HepG2 (cell line): Measurements from ENCODE around the gene DBN1. TPM values are rescaled to one million over a fixed set of nuclear protein-coding genes. Genes with fewer than 3 reads are reported as not detected.

Source experiments
- CBX5 ChIP-seq: sonication (generic); formaldehyde crosslinking; IDR thresholded peaks from 2 replicates; pipeline ENCODE4 v1.4.0; 2020; ENCODE audit warnings: missing genetic modification reagents, borderline replicate concordance
- IRF2 ChIP-seq: IDR thresholded peaks from 2 replicates; pipeline ENCODE4 v1.6.1; 2018; ENCODE audit warnings: missing genetic modification reagents, missing compliant biosample characterization
- ISL2 ChIP-seq: sonication (generic); formaldehyde crosslinking; IDR thresholded peaks from 2 replicates; pipeline ENCODE4 v1.5.0; 2020; ENCODE audit warnings: missing genetic modification reagents
- MAF1 ChIP-seq: sonication (generic); formaldehyde crosslinking; IDR thresholded peaks from 2 replicates; pipeline ENCODE4 v1.5.0; 2020; ENCODE audit warnings: missing genetic modification reagents, borderline replicate concordance
- PHB2 ChIP-seq: fragments of 450-650 bp; IDR thresholded peaks from 2 replicates; pipeline ENCODE4 v1.6.1; 2018; ENCODE audit not compliant: partially characterized antibody
- RFXAP ChIP-seq: sonication (generic); formaldehyde crosslinking; IDR thresholded peaks from 2 replicates; pipeline ENCODE4 v1.4.0; 2020; ENCODE audit warnings: missing genetic modification reagents, borderline replicate concordance
- RXRB ChIP-seq: IDR thresholded peaks from 2 replicates; pipeline ENCODE4 v1.6.1; 2016; ENCODE audit warnings: borderline replicate concordance, missing genetic modification reagents, missing compliant biosample characterization
- SATB2 ChIP-seq: sonication (generic); formaldehyde crosslinking; IDR thresholded peaks from 2 replicates; pipeline ENCODE4 v1.5.0; 2020; ENCODE audit warnings: missing genetic modification reagents
- SP1 ChIP-seq, 2 experiments: fragments of 450-650 bp in 1 of 2; sonication (generic) in 1 of 2; formaldehyde crosslinking in 1 of 2; IDR thresholded peaks; 2 replicates each; pipeline versions ENCODE4 v1.4.0 to v1.6.1; 2016 to 2020; ENCODE audit warnings: missing genetic modification reagents in 1 of 2
- THYN1 ChIP-seq: sonication (generic); formaldehyde crosslinking; IDR thresholded peaks from 2 replicates; pipeline ENCODE4 v1.8.1; 2023; ENCODE audit warnings: low read depth, mild to moderate bottlenecking, moderate library complexity, missing genetic modification reagents, borderline replicate concordance
- ZNF329 ChIP-seq: sonication (generic); formaldehyde crosslinking; IDR thresholded peaks from 2 replicates; pipeline ENCODE4 v1.9.0; 2021; ENCODE audit warnings: low read depth, mild to moderate bottlenecking, missing genetic modification reagents
- ZNF709 ChIP-seq: sonication (generic); formaldehyde crosslinking; IDR thresholded peaks from 2 replicates; pipeline ENCODE4 v1.5.0; 2020; ENCODE audit warnings: mild to moderate bottlenecking, missing genetic modification reagents
- ZSCAN12 ChIP-seq: sonication (generic); formaldehyde crosslinking; IDR thresholded peaks from 2 replicates; pipeline ENCODE4 v1.9.0; 2021; ENCODE audit warnings: mild to moderate bottlenecking, missing genetic modification reagents
- polyA plus RNA-seq, 8 experiments: library from polyadenylated mRNA; depleted of rRNA in 3 of 8; stranded (reverse) in 7 of 8; unstranded in 1 of 8; fragments of >200 nt; fragmentation: Illumina TruSeq in 4 of 8; extraction: Trizol in 4 of 8; gene quantifications; 2 replicates each; pipeline versions ENCODE4 v1.2.1 to v1.2.3, GENCODE V29; 2011 to 2016; ENCODE audit warnings: low read depth in 4 of 8, missing spikeins in 1 of 8, mixed read lengths in 1 of 8; ENCODE audit not compliant: insufficient read depth in 1 of 8
- total RNA-seq, 5 experiments: library from RNA; depleted of rRNA; stranded (reverse); fragments of >200 nt; fragmentation: Illumina TruSeq; extraction: Trizol; gene quantifications; 2 replicates each; pipeline ENCODE4 v1.2.3, GENCODE V29; 2016; ENCODE audit warnings: low read depth in 1 of 5
- TF ChIP-seq, protein P1 (sequence below): sonication (generic); formaldehyde crosslinking; IDR thresholded peaks from 2 replicates; pipeline ENCODE4 v1.5.1; 2020; ENCODE audit warnings: missing genetic modification reagents, mild to moderate bottlenecking, borderline replicate concordance
- TF ChIP-seq, protein P2 (sequence below): fragments of 450-650 bp; IDR thresholded peaks from 2 replicates; pipeline ENCODE4 v1.6.1; 2017; ENCODE audit warnings: mild to moderate bottlenecking
- TF ChIP-seq, protein P3 (sequence below): sonication (generic); formaldehyde crosslinking; IDR thresholded peaks from 2 replicates; pipeline ENCODE4 v1.4.0; 2020; ENCODE audit warnings: missing genetic modification reagents
- TF ChIP-seq, protein P4 (sequence below): sonication (generic); IDR thresholded peaks from 2 replicates; pipeline ENCODE4 v1.6.1; 2016; ENCODE audit warnings: low read depth, borderline replicate concordance

Gene DBN1
- total and polyA plus RNA-seq, 2 of the 13 experiments (the other 11 are each of a cell fraction or from before 2014, with no cell fraction given) = 27.0 to 37.3 TPM

DNA sequence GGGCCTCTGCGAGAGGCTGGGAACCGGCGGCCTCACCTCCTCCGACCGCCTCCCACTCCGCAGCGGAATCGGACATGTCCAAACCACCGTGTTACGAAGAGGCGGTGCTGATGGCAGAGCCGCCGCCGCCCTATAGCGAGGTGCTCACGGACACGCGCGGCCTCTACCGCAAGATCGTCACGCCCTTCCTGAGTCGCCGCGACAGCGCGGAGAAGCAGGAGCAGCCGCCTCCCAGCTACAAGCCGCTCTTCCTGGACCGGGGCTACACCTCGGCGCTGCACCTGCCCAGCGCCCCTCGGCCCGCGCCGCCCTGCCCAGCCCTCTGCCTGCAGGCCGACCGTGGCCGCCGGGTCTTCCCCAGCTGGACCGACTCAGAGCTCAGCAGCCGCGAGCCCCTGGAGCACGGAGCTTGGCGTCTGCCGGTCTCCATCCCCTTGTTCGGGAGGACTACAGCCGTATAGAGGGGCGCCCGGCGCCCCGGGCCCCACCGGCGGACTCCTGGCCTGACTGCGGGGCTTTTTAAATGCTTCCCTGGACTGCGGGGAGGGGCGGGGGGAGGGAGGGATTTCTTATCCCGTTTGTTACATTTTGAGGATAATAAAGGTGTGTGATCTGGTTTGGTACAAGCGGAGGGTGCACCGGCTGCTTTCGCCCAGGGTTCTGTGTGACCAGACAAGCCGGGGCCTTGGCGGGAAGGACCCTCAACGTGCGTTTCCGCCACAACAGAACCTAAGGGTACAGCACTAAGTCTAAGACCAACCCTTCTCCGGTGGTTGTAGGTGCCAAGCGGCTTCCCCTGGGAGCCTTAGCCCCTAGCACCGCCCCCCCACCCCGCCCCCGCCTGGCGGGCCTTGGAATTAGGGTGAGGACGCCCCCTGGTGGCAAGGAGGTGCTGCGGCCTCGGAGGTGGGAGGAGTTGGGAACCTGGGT, 17.5 kb downstream of the DBN1 start (continued):
- TF ChIP-seq MAF1 (CRISPR knock-in tag) (no peak), IRF2 (CRISPR knock-in tag) (no peak), CBX5 (CRISPR knock-in tag) (peak; percentile 10; the same call in 1 of the 2 replicates), ZNF709 (peak; percentile 73), PHB2 (no peak), SATB2 (CRISPR knock-in tag) (no peak), ZSCAN12 (CRISPR knock-in tag) (no peak), RFXAP (CRISPR knock-in tag) (no peak), THYN1 (CRISPR knock-in tag) (no peak), ISL2 (CRISPR knock-in tag) (0 out of 2 replicates have a peak, but pooled peaks have one; percentile 7), ZNF329 (no peak), SP1 (IDR thresholded peaks at IDR 0.05) (no peak), SP1 (CRISPR knock-in tag; IDR thresholded peaks at IDR 0.05) (no peak; the same call in none of the 2 replicates), RXRB (CRISPR knock-in tag) (no peak)
- TF ChIP-seq, protein P1, sequence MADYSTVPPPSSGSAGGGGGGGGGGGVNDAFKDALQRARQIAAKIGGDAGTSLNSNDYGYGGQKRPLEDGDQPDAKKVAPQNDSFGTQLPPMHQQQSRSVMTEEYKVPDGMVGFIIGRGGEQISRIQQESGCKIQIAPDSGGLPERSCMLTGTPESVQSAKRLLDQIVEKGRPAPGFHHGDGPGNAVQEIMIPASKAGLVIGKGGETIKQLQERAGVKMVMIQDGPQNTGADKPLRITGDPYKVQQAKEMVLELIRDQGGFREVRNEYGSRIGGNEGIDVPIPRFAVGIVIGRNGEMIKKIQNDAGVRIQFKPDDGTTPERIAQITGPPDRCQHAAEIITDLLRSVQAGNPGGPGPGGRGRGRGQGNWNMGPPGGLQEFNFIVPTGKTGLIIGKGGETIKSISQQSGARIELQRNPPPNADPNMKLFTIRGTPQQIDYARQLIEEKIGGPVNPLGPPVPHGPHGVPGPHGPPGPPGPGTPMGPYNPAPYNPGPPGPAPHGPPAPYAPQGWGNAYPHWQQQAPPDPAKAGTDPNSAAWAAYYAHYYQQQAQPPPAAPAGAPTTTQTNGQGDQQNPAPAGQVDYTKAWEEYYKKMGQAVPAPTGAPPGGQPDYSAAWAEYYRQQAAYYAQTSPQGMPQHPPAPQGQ (CRISPR knock-in tag) = no peak
- TF ChIP-seq, protein P2, sequence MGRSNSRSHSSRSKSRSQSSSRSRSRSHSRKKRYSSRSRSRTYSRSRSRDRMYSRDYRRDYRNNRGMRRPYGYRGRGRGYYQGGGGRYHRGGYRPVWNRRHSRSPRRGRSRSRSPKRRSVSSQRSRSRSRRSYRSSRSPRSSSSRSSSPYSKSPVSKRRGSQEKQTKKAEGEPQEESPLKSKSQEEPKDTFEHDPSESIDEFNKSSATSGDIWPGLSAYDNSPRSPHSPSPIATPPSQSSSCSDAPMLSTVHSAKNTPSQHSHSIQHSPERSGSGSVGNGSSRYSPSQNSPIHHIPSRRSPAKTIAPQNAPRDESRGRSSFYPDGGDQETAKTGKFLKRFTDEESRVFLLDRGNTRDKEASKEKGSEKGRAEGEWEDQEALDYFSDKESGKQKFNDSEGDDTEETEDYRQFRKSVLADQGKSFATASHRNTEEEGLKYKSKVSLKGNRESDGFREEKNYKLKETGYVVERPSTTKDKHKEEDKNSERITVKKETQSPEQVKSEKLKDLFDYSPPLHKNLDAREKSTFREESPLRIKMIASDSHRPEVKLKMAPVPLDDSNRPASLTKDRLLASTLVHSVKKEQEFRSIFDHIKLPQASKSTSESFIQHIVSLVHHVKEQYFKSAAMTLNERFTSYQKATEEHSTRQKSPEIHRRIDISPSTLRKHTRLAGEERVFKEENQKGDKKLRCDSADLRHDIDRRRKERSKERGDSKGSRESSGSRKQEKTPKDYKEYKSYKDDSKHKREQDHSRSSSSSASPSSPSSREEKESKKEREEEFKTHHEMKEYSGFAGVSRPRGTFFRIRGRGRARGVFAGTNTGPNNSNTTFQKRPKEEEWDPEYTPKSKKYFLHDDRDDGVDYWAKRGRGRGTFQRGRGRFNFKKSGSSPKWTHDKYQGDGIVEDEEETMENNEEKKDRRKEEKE = no peak
- TF ChIP-seq, protein P3, sequence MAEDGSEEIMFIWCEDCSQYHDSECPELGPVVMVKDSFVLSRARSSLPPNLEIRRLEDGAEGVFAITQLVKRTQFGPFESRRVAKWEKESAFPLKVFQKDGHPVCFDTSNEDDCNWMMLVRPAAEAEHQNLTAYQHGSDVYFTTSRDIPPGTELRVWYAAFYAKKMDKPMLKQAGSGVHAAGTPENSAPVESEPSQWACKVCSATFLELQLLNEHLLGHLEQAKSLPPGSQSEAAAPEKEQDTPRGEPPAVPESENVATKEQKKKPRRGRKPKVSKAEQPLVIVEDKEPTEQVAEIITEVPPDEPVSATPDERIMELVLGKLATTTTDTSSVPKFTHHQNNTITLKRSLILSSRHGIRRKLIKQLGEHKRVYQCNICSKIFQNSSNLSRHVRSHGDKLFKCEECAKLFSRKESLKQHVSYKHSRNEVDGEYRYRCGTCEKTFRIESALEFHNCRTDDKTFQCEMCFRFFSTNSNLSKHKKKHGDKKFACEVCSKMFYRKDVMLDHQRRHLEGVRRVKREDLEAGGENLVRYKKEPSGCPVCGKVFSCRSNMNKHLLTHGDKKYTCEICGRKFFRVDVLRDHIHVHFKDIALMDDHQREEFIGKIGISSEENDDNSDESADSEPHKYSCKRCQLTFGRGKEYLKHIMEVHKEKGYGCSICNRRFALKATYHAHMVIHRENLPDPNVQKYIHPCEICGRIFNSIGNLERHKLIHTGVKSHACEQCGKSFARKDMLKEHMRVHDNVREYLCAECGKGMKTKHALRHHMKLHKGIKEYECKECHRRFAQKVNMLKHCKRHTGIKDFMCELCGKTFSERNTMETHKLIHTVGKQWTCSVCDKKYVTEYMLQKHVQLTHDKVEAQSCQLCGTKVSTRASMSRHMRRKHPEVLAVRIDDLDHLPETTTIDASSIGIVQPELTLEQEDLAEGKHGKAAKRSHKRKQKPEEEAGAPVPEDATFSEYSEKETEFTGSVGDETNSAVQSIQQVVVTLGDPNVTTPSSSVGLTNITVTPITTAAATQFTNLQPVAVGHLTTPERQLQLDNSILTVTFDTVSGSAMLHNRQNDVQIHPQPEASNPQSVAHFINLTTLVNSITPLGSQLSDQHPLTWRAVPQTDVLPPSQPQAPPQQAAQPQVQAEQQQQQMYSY (CRISPR knock-in tag) = no peak
- TF ChIP-seq, protein P4, sequence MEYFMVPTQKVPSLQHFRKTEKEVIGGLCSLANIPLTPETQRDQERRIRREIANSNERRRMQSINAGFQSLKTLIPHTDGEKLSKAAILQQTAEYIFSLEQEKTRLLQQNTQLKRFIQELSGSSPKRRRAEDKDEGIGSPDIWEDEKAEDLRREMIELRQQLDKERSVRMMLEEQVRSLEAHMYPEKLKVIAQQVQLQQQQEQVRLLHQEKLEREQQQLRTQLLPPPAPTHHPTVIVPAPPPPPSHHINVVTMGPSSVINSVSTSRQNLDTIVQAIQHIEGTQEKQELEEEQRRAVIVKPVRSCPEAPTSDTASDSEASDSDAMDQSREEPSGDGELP = no peak
